MCF 10A (cell line): ENCODE data around the gene GLRA3. TPM values are rescaled to one million over a fixed set of nuclear protein-coding genes. Genes with fewer than 3 reads are reported as not detected.
A peak's percentile ranks its signal among the peaks of the same experiment; 100 is the strongest.

Experiments used
- BruUV-seq: library from RNA; stranded (reverse); fragments of 400-500 nt; replicated peaks from 2 replicates; lab custom pipeline; 2021; lab: Mats Ljungman, UMichigan
- CTCF ChIA-PET: fragments of 300-600 bp; sonication (Branson Sonifier 250); formaldehyde crosslinking; extraction: SDS; loops from one replicate; lab custom pipeline; 2021; ENCODE audit warnings: antibody characterized with exemption, inconsistent platforms; lab: Yijun Ruan, JAX
- POLR2A ChIA-PET: fragments of 300-600, 350-650 bp; sonication (Branson Sonifier 250); formaldehyde crosslinking; extraction: SDS; loops from one replicate; lab custom pipeline; 2020; ENCODE audit warnings: antibody characterized with exemption, inconsistent platforms; lab: Yijun Ruan, JAX
- DNase-seq: peaks from one replicate; pipeline ENCODE4 v3.0.0-alpha.2; 2018; ENCODE audit not compliant: unreplicated experiment
- H3K27ac Mint-ChIP-seq: one replicate; pipeline ENCODE4 v1.8.0; 2022; ENCODE audit warnings: mild to moderate bottlenecking, low read depth, mixed read lengths; ENCODE audit not compliant: unreplicated experiment
- H3K27me3 Mint-ChIP-seq: one replicate; pipeline ENCODE4 v1.8.0; 2022; ENCODE audit warnings: mixed read lengths; ENCODE audit not compliant: insufficient read depth, unreplicated experiment
- H3K36me3 Mint-ChIP-seq: one replicate; pipeline ENCODE4 v1.8.0; 2022; ENCODE audit warnings: mild to moderate bottlenecking, moderate library complexity, mixed read lengths; ENCODE audit not compliant: insufficient read depth, unreplicated experiment
- H3K4me1 Mint-ChIP-seq: one replicate; pipeline ENCODE4 v1.8.0; 2022; ENCODE audit warnings: mixed read lengths; ENCODE audit not compliant: insufficient read depth, unreplicated experiment
- H3K4me3 Mint-ChIP-seq: one replicate; pipeline ENCODE4 v1.8.0; 2022; ENCODE audit warnings: mild to moderate bottlenecking, moderate library complexity, mixed read lengths; ENCODE audit not compliant: unreplicated experiment
- H3K9me3 Mint-ChIP-seq: one replicate; pipeline ENCODE4 v1.8.0; 2022; ENCODE audit warnings: mixed read lengths; ENCODE audit not compliant: unreplicated experiment
- intact Hi-C: fragments of 100-400 bp; cut with micrococcal nuclease; formaldehyde crosslinking; loops from 2 replicates; pipeline ENCODE4 v1.14.1; 2022
- total RNA-seq: library from RNA; stranded (reverse); gene quantifications from 2 replicates; pipeline ENCODE4 v1.2.3, GENCODE V29; 2022
- TF ChIP-seq, protein P1 (sequence below): fragments of 200-600 bp; IDR thresholded peaks from one replicate; pipeline ENCODE4 v1.8.0; 2022; ENCODE audit warnings: antibody characterized with exemption, mild to moderate bottlenecking; ENCODE audit not compliant: unreplicated experiment

Gene GLRA3
- total RNA-seq, 1 experiment from 2014 or later, result not detected

DNA sequence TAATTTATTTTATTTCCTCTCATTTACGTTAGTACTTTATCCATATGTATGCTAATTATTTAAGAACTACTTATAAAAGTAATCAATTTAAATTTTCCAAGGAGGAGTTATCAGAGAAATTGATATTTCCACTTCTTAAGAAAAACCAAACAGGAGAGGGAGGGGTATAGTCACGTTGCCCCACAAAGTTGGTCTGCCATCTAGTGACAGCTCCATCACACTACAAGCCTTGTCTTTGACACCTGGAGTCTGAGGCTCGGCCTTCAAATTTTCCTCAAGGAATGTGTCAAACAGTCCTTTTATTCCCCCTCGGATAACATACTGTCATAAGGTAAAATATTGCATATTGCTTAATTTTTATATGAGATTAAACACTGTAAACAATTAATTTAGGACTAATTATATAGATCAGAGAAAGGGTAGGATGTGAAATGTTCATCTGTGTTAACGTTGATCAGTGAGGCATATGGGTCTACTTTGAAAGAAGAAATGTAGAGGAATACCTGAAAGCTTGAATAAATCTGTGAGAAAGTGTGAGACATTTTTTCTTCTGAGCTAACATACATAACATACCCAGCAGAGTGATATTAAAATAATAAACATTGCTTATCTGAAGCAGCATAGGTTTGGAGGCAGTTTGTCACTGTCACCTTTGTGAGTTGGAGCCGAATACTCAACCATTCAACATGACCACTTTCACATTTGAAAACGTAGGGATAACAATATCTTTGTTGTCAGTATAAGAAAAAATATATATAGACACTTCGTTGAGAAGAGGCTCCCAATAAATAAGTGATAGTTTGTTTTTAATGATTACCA, 114.4 kb downstream of the GLRA3 start:
- peak; percentile 73 for DNase-seq
- Mint-ChIP-seq H3K9me3 (no peaks in the 10 kb centered on the region), H3K36me3 (no peaks in the 10 kb centered on the region), H3K4me3 (no peak overlapping the region), H3K27ac (no peak overlapping the region), H3K27me3 (no peaks in the 10 kb centered on the region), H3K4me1 (peaks cover 8% of the 10 kb centered on the region)
- ChIA-PET POLR2A (interaction anchor here (0.7 kb wide), 1 partner anchor 410 kb away, joined by 3 read pairs; no protein-coding TSS in a partner anchor), CTCF (interaction anchor here (0.6 to 3.2 kb wide), 30 partner anchors 8 to 1738 kb away, joined by 3 to 15 read pairs (median 4); partner anchors contain the start of gene HPGD)
- BruUV-seq, result no TSS peak
- TF ChIP-seq, protein P1, sequence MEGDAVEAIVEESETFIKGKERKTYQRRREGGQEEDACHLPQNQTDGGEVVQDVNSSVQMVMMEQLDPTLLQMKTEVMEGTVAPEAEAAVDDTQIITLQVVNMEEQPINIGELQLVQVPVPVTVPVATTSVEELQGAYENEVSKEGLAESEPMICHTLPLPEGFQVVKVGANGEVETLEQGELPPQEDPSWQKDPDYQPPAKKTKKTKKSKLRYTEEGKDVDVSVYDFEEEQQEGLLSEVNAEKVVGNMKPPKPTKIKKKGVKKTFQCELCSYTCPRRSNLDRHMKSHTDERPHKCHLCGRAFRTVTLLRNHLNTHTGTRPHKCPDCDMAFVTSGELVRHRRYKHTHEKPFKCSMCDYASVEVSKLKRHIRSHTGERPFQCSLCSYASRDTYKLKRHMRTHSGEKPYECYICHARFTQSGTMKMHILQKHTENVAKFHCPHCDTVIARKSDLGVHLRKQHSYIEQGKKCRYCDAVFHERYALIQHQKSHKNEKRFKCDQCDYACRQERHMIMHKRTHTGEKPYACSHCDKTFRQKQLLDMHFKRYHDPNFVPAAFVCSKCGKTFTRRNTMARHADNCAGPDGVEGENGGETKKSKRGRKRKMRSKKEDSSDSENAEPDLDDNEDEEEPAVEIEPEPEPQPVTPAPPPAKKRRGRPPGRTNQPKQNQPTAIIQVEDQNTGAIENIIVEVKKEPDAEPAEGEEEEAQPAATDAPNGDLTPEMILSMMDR, result peak; percentile 61
- intact Hi-C loops, result loop anchor here (1.0 to 5.0 kb wide), 4 partner anchors 82 to 492 kb away; partner anchors contain the start of gene HPGD

DNA sequence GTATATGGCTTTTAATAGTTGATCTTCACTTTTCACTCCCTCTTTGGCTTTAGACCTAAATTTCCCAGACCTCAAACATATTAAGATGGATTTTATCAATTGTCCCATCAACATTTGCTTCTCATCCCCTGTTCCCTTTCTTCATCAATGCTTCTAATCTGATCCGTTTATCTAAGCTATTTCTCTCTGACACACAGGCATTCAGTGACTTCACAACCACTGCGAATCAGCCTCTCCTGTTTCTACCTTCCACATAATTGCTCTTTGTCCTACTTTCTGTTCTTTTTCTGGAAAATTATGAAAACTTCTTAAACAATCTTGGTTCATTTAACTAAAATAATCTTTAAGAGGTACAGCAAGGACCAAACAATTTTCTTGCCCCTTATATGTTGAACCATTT, 115.2 kb downstream of the GLRA3 start:
- Mint-ChIP-seq H3K36me3 (no peaks in the 10 kb centered on the region), H3K27me3 (no peaks in the 10 kb centered on the region), H3K27ac (no peak overlapping the region), H3K4me1 (peaks cover 8% of the 10 kb centered on the region), H3K4me3 (peak overlapping the region; percentile 7), H3K9me3 (no peaks in the 10 kb centered on the region)
- no TSS peak for BruUV-seq
- DNase-seq, result no peak
- intact Hi-C loops, result loop anchor here (1.0 to 5.0 kb wide), 4 partner anchors 82 to 492 kb away; partner anchors contain the start of gene HPGD
- CTCF ChIA-PET, result interaction anchor here (0.6 to 3.2 kb wide), 22 partner anchors 12 to 1536 kb away, joined by 3 to 15 read pairs (median 4); partner anchors contain the start of gene HPGD
- TF ChIP-seq, protein P1, result no peak
- POLR2A ChIA-PET, result interaction anchor here (0.7 to 0.8 kb wide), 2 partner anchors 75 to 430 kb away, joined by 3 to 5 read pairs; no protein-coding TSS in a partner anchor

DNA sequence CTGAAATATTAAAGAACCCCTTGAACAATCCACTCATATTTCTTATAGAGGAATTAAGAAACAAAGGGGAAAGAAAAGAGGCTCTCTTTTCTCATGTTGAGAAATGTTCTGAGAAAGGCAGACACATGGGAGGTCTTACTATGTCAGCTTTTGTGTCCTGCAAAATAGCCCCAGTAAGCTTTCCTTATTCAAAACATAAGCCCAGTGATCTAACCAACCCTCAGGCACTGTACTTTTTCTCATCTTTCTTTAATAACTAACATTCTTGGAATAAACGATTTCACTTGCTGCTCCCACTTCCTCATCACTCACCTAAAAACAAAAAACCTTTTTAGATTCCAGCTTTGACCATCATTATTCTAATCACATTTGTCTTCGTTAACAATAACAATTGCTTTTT, 115.9 kb downstream of the GLRA3 start:
- TF ChIP-seq, protein P1, result no peak
- ChIA-PET POLR2A (interaction anchor here (0.7 to 0.8 kb wide), 2 partner anchors 74 to 429 kb away, joined by 3 to 5 read pairs; no protein-coding TSS in a partner anchor), CTCF (interaction anchor here (0.6 to 3.2 kb wide), 18 partner anchors 12 to 1537 kb away, joined by 3 to 15 read pairs (median 4); partner anchors contain the start of gene HPGD)
- no peak for DNase-seq
- intact Hi-C loops, result loop anchor here (5.0 kb wide), 1 partner anchor 191 kb away; the partner anchor contains the start of gene HPGD
- Mint-ChIP-seq H3K27ac (no peak overlapping the region), H3K27me3 (no peaks in the 10 kb centered on the region), H3K36me3 (no peaks in the 10 kb centered on the region), H3K9me3 (no peaks in the 10 kb centered on the region), H3K4me3 (no peak overlapping the region), H3K4me1 (peaks cover 8% of the 10 kb centered on the region)
- BruUV-seq, result no TSS peak

- intact Hi-C loops, result no loop called here
- DNase-seq, result no peak
- Mint-ChIP-seq H3K27me3 (no peaks in the 10 kb centered on the region), H3K36me3 (no peaks in the 10 kb centered on the region), H3K4me1 (peaks cover 8% of the 10 kb centered on the region), H3K9me3 (no peaks in the 10 kb centered on the region), H3K27ac (no peak overlapping the region), H3K4me3 (no peak overlapping the region)
- BruUV-seq, result no TSS peak
- ChIA-PET POLR2A (no interaction called here), CTCF (no interaction called here)
- TF ChIP-seq, protein P1, result no peak
Measured at GRCh38 chr4:174709526-174709925, 119.5 kb downstream of the GLRA3 start.
